ENCODE measurements around the gene GNPTAB.

DNA sequence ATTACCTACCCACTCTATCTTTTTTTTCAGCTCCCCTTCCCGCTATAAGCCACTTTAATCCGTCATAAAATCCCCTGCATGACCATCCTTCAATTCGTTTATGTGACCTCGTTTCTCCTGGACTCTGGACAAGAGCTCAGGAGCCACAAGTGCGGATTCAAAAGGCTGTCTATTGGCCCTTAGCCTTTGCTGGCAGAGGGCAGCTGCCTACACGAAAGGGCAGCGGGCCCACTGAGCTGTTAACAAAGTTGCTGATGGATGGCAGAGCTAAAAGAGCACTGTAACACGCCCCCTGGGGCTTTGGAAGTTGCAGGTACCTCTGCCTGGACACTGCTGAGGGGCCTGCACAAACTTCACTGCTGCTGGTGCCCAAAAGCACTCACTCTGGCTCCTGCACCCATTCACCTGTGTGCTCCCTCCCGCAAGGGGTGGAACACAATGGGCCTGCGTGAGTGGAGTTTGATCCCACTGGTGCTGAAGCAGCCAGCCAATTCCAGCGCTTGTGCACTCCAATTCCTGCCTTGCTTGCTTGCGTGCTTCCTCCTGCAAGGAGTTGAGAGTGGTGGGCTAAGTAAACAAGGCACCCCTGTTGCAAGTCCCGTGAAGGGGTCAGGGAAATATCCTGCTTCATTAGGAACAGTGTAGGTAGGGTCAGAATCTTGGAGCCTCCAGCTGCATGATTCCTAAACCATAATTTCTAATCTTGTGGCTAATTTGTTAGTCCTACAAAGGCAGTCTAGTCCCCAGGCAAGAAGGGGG is 36.0 kb upstream of the GNPTAB start:
- TF ChIP-seq EZH2 (IDR thresholded peaks at IDR 0.05; ENCODE audit: insufficient read depth, low read length) = no peak
- TF ChIP-seq, protein P1, sequence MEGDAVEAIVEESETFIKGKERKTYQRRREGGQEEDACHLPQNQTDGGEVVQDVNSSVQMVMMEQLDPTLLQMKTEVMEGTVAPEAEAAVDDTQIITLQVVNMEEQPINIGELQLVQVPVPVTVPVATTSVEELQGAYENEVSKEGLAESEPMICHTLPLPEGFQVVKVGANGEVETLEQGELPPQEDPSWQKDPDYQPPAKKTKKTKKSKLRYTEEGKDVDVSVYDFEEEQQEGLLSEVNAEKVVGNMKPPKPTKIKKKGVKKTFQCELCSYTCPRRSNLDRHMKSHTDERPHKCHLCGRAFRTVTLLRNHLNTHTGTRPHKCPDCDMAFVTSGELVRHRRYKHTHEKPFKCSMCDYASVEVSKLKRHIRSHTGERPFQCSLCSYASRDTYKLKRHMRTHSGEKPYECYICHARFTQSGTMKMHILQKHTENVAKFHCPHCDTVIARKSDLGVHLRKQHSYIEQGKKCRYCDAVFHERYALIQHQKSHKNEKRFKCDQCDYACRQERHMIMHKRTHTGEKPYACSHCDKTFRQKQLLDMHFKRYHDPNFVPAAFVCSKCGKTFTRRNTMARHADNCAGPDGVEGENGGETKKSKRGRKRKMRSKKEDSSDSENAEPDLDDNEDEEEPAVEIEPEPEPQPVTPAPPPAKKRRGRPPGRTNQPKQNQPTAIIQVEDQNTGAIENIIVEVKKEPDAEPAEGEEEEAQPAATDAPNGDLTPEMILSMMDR (IDR thresholded peaks at IDR 0.05; ENCODE audit: insufficient read depth, low read depth, low read length) = no peak

Measured in astrocyte (in vitro differentiated cells and primary cell).